ENCODE results near the gene SERP2. TPM values are rescaled to one million over a fixed set of nuclear protein-coding genes. Genes with fewer than 3 reads are reported as not detected.

The SERP2 gene
- total RNA-seq, 1 donor: 9.5 TPM

- no peak for DNase-seq (ENCODE audit: low read depth)
- no peak for TF ChIP-seq CTCF (IDR thresholded peaks at IDR 0.05; ENCODE audit: insufficient read depth, low read length)
- no peak overlapping the region for H3K4me3 ChIP-seq (ENCODE audit: low read depth, low read length)
Observed at GRCh38 chr13:44384778-44385177, 11.2 kb downstream of the SERP2 start.

GRCh38 chr13:44385401-44385800 is 11.8 kb downstream of the SERP2 start:
- no peak for DNase-seq (ENCODE audit: low read depth)
- TF ChIP-seq CTCF (IDR thresholded peaks at IDR 0.05; ENCODE audit: insufficient read depth, low read length): no peak
- no peak overlapping the region for H3K4me3 ChIP-seq (ENCODE audit: low read depth, low read length)

GRCh38 chr13:44385847-44386246 is 12.2 kb downstream of the SERP2 start:
- no peak for TF ChIP-seq CTCF (IDR thresholded peaks at IDR 0.05; ENCODE audit: insufficient read depth, low read length)
- no peak overlapping the region for H3K4me3 ChIP-seq (ENCODE audit: low read depth, low read length)
- no peak for DNase-seq (ENCODE audit: low read depth)

- H3K4me3 ChIP-seq (ENCODE audit: low read depth, low read length): no peak overlapping the region
- DNase-seq (ENCODE audit: low read depth): no peak
- no peak for TF ChIP-seq CTCF (IDR thresholded peaks at IDR 0.05; ENCODE audit: insufficient read depth, low read length)
Observed at GRCh38 chr13:44386913-44387556, 13.4 kb downstream of the SERP2 start.

GRCh38 chr13:44388427-44389059 is 14.9 kb downstream of the SERP2 start:
- no peak overlapping the region for H3K4me3 ChIP-seq (ENCODE audit: low read depth, low read length)
- TF ChIP-seq CTCF (IDR thresholded peaks at IDR 0.05; ENCODE audit: insufficient read depth, low read length): no peak
- DNase-seq (ENCODE audit: low read depth): no peak

DNA sequence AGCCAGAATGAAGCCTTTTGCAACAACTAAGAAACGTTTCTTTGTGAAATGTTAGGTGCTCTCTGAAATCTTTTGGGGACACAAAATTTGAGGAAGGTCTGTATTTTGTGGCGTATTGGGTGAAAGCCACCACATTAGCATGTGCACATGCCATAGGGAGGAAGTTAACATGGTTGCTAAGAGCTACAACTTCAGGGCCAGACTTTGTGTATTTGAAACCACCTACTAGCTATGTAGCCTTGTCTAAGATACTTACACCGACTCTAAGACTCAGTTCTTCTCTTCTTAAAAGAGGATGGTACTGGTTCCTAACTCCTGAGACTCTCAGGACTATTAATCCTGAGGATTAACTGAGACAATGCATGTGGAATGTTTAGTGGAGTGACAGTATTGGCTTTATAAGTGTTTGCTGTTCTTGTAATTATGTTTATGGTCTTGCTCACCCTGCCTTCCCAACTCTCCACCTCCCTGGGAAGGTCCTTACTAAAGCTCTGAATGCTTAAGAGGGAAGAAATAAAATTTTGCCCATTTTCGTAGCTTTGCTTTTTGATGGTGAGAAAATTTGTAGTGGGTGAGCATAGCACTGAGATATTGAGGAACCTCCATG is 15.5 kb downstream of the SERP2 start:
- H3K4me3 ChIP-seq (ENCODE audit: low read depth, low read length): no peak overlapping the region
- no peak for DNase-seq (ENCODE audit: low read depth)
- TF ChIP-seq CTCF (IDR thresholded peaks at IDR 0.05; ENCODE audit: insufficient read depth, low read length): no peak

Measured in fibroblast of the aortic adventitia (primary cell).